Measurements from ENCODE around the gene HS3ST3B1.

Gene HS3ST3B1

GRCh38 chr17:14366199-14366598, 65.3 kb downstream of the HS3ST3B1 start:
- Histone ChIP-seq H3K4me1 (ENCODE audit: control insufficient read depth in 5 of 5, insufficient read depth in 5 of 5, low read length in 5 of 5) (no peaks in the 10 kb centered on the region), H3K27me3 (ENCODE audit: control insufficient read depth in 5 of 5, insufficient read depth in 4 of 5, low read length in 5 of 5) (no peaks in the 10 kb centered on the region), H3K9me3 (ENCODE audit: control insufficient read depth in 5 of 5, low read length in 5 of 5) (no peaks in the 10 kb centered on the region), H3K36me3 (ENCODE audit: control insufficient read depth in 5 of 5, insufficient read depth in 5 of 5, low read length in 5 of 5) (no peaks in the 10 kb centered on the region), H3K9ac (ENCODE audit: low read length in 5 of 5) (no peak overlapping the region), H3K4me3 (ENCODE audit: low read depth in 1 of 5, low read length in 5 of 5) (no peak overlapping the region), H3K27ac (ENCODE audit: low read depth, low read length) (no peak overlapping the region)

DNA sequence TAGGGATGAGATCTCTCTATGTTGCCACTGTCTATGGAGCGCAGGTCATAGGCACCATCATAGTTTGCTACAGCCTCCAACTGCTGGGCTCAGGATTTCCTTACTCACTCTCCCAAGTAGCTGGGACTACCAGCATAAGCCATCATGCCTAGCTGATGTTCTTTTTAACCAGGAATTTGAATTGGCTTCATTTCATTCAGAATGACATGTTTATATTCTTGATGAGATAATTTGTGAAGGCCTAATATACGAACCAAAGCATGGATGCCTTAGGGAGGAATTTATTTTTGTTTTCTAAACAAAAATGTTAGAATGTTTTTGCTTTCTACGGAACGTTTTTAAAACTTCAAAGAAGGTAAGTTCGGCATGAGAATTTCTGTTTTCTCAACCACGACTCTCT, 71.6 kb downstream of the HS3ST3B1 start:
- Histone ChIP-seq H3K36me3 (ENCODE audit: control insufficient read depth in 5 of 5, insufficient read depth in 5 of 5, low read length in 5 of 5) (no peaks in the 10 kb centered on the region), H3K27me3 (ENCODE audit: control insufficient read depth in 5 of 5, insufficient read depth in 4 of 5, low read length in 5 of 5) (peaks cover 0 to 2% (median 0%) of the 10 kb centered on the region in 5 donors), H3K9ac (ENCODE audit: low read length in 5 of 5) (no peak overlapping the region), H3K9me3 (ENCODE audit: control insufficient read depth in 5 of 5, low read length in 5 of 5) (no peaks in the 10 kb centered on the region), H3K4me1 (ENCODE audit: control insufficient read depth in 5 of 5, insufficient read depth in 5 of 5, low read length in 5 of 5) (no peaks in the 10 kb centered on the region), H3K27ac (ENCODE audit: low read depth, low read length) (no peak overlapping the region), H3K4me3 (ENCODE audit: low read depth in 1 of 5, low read length in 5 of 5) (no peak overlapping the region)

DNA sequence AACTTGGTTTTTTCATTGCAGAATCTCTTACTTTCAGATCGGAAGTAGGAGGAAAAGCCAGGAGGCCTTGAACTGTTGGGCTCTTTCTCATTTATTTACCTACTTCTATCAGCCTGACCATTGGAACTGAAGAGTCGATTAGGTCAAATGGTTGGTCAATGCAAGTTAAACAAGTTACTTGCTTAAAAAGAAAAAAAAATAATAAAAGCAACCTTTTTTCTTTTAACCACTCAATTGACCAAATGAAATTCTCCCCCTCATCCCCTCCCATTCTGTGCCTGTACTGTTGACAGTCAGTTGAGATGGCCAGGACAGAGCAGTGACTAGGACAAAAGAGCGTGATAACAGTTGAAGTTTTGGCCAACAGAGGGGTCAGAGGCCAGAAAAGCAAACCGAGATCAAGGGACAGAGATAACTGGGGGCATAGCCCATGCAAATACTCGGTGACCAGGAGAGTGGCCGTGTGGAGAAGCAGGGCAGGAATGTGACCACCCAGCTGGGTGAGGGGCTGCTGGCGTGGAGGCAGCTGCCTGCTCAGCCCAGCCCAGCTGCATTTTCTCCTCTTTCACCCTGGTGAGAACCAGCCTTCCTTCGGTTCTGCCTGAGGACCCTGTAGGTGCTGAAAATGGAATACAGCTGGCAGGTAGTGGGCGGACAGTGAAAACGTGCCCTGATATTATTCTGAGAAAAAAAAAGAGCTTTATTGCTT, 72.2 kb downstream of the HS3ST3B1 start:
- Histone ChIP-seq H3K27ac (ENCODE audit: low read depth, low read length) (no peak overlapping the region), H3K36me3 (ENCODE audit: control insufficient read depth in 5 of 5, insufficient read depth in 5 of 5, low read length in 5 of 5) (no peaks in the 10 kb centered on the region), H3K4me1 (ENCODE audit: control insufficient read depth in 5 of 5, insufficient read depth in 5 of 5, low read length in 5 of 5) (no peaks in the 10 kb centered on the region), H3K9me3 (ENCODE audit: control insufficient read depth in 5 of 5, low read length in 5 of 5) (no peaks in the 10 kb centered on the region), H3K27me3 (ENCODE audit: control insufficient read depth in 5 of 5, insufficient read depth in 4 of 5, low read length in 5 of 5) (peaks cover 0 to 2% (median 0%) of the 10 kb centered on the region in 5 donors), H3K9ac (ENCODE audit: low read length in 5 of 5) (no peak overlapping the region), H3K4me3 (ENCODE audit: low read depth in 1 of 5, low read length in 5 of 5) (no peak overlapping the region)

GRCh38 chr17:14373614-14374259, 72.9 kb downstream of the HS3ST3B1 start:
- no peak overlapping the region for H3K9ac ChIP-seq (ENCODE audit: low read length in 5 of 5)
- H3K36me3 ChIP-seq (ENCODE audit: control insufficient read depth in 5 of 5, insufficient read depth in 5 of 5, low read length in 5 of 5) = no peaks in the 10 kb centered on the region
- H3K27ac ChIP-seq (ENCODE audit: low read depth, low read length) = no peak overlapping the region
- peaks cover 0 to 2% (median 0%) of the 10 kb centered on the region in 5 donors for H3K27me3 ChIP-seq (ENCODE audit: control insufficient read depth in 5 of 5, insufficient read depth in 4 of 5, low read length in 5 of 5)
- no peaks in the 10 kb centered on the region for H3K4me1 ChIP-seq (ENCODE audit: control insufficient read depth in 5 of 5, insufficient read depth in 5 of 5, low read length in 5 of 5)
- H3K9me3 ChIP-seq (ENCODE audit: control insufficient read depth in 5 of 5, low read length in 5 of 5) = no peaks in the 10 kb centered on the region
- no peak overlapping the region for H3K4me3 ChIP-seq (ENCODE audit: low read depth in 1 of 5, low read length in 5 of 5)

- no peaks in the 10 kb centered on the region for H3K9me3 ChIP-seq (ENCODE audit: control insufficient read depth in 5 of 5, low read length in 5 of 5)
- no peaks in the 10 kb centered on the region for H3K4me1 ChIP-seq (ENCODE audit: control insufficient read depth in 5 of 5, insufficient read depth in 5 of 5, low read length in 5 of 5)
- no peaks in the 10 kb centered on the region for H3K36me3 ChIP-seq (ENCODE audit: control insufficient read depth in 5 of 5, insufficient read depth in 5 of 5, low read length in 5 of 5)
- no peak overlapping the region for H3K4me3 ChIP-seq (ENCODE audit: low read depth in 1 of 5, low read length in 5 of 5)
- no peak overlapping the region for H3K9ac ChIP-seq (ENCODE audit: low read length in 5 of 5)
- H3K27me3 ChIP-seq (ENCODE audit: control insufficient read depth in 5 of 5, insufficient read depth in 4 of 5, low read length in 5 of 5) = peaks cover 0 to 2% (median 0%) of the 10 kb centered on the region in 5 donors
- no peak overlapping the region for H3K27ac ChIP-seq (ENCODE audit: low read depth, low read length)
These were observed 73.4 kb downstream of the HS3ST3B1 start for GRCh38 chr17:14374268-14374667.

DNA sequence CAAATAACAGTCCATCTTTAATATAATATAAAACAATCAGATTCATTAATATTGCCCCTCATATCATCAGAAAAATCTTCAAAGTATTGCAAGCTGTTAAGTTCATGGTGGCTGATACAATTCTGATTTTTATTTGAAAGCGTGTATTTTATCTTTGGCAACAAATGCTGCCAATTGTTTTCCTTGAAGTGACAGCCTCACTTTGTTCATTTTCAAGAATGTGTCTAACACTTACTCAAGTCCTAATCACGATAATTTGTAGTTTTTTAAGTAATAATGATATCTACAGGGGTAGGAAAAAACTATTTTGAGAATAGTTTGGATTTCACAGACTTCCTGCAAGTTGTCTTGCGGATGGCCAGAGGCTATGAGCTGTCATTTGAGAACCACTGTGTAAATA, 75.8 kb downstream of the HS3ST3B1 start:
- Histone ChIP-seq H3K27ac (ENCODE audit: low read depth, low read length) (no peak overlapping the region), H3K36me3 (ENCODE audit: control insufficient read depth in 5 of 5, insufficient read depth in 5 of 5, low read length in 5 of 5) (no peaks in the 10 kb centered on the region), H3K9me3 (ENCODE audit: control insufficient read depth in 5 of 5, low read length in 5 of 5) (no peaks in the 10 kb centered on the region), H3K27me3 (ENCODE audit: control insufficient read depth in 5 of 5, insufficient read depth in 4 of 5, low read length in 5 of 5) (peaks cover 0 to 2% (median 0%) of the 10 kb centered on the region in 5 donors), H3K4me1 (ENCODE audit: control insufficient read depth in 5 of 5, insufficient read depth in 5 of 5, low read length in 5 of 5) (no peaks in the 10 kb centered on the region), H3K9ac (ENCODE audit: low read length in 5 of 5) (no peak overlapping the region), H3K4me3 (ENCODE audit: low read depth in 1 of 5, low read length in 5 of 5) (no peak overlapping the region)

GRCh38 chr17:14381606-14382005, 80.7 kb downstream of the HS3ST3B1 start:
- no peak overlapping the region for H3K4me3 ChIP-seq (ENCODE audit: low read depth in 1 of 5, low read length in 5 of 5)
- no peaks in the 10 kb centered on the region for H3K9me3 ChIP-seq (ENCODE audit: control insufficient read depth in 5 of 5, low read length in 5 of 5)
- H3K9ac ChIP-seq (ENCODE audit: low read length in 5 of 5) = no peak overlapping the region
- no peaks in the 10 kb centered on the region for H3K27me3 ChIP-seq (ENCODE audit: control insufficient read depth in 5 of 5, insufficient read depth in 4 of 5, low read length in 5 of 5)
- H3K27ac ChIP-seq (ENCODE audit: low read depth, low read length) = no peak overlapping the region
- H3K4me1 ChIP-seq (ENCODE audit: control insufficient read depth in 5 of 5, insufficient read depth in 5 of 5, low read length in 5 of 5) = no peaks in the 10 kb centered on the region
- no peaks in the 10 kb centered on the region for H3K36me3 ChIP-seq (ENCODE audit: control insufficient read depth in 5 of 5, insufficient read depth in 5 of 5, low read length in 5 of 5)

- no peaks in the 10 kb centered on the region for H3K4me1 ChIP-seq (ENCODE audit: control insufficient read depth in 5 of 5, insufficient read depth in 5 of 5, low read length in 5 of 5)
- H3K9me3 ChIP-seq (ENCODE audit: control insufficient read depth in 5 of 5, low read length in 5 of 5) = peaks cover 4 to 6% (median 5%) of the 10 kb centered on the region in 5 donors
- no peaks in the 10 kb centered on the region for H3K27me3 ChIP-seq (ENCODE audit: control insufficient read depth in 5 of 5, insufficient read depth in 4 of 5, low read length in 5 of 5)
- no peak overlapping the region for H3K4me3 ChIP-seq (ENCODE audit: low read depth in 1 of 5, low read length in 5 of 5)
- no peak overlapping the region for H3K9ac ChIP-seq (ENCODE audit: low read length in 5 of 5)
- no peaks in the 10 kb centered on the region for H3K36me3 ChIP-seq (ENCODE audit: control insufficient read depth in 5 of 5, insufficient read depth in 5 of 5, low read length in 5 of 5)
- no peak overlapping the region for H3K27ac ChIP-seq (ENCODE audit: low read depth, low read length)
These were observed 86.2 kb downstream of the HS3ST3B1 start for GRCh38 chr17:14387036-14387435.

- Histone ChIP-seq H3K27me3 (ENCODE audit: control insufficient read depth in 5 of 5, insufficient read depth in 4 of 5, low read length in 5 of 5) (no peaks in the 10 kb centered on the region), H3K9ac (ENCODE audit: low read length in 5 of 5) (no peak overlapping the region), H3K36me3 (ENCODE audit: control insufficient read depth in 5 of 5, insufficient read depth in 5 of 5, low read length in 5 of 5) (no peaks in the 10 kb centered on the region), H3K27ac (ENCODE audit: low read depth, low read length) (no peak overlapping the region), H3K4me3 (ENCODE audit: low read depth in 1 of 5, low read length in 5 of 5) (no peak overlapping the region), H3K9me3 (ENCODE audit: control insufficient read depth in 5 of 5, low read length in 5 of 5) (peaks cover 4 to 13% (median 6%) of the 10 kb centered on the region in 5 donors), H3K4me1 (ENCODE audit: control insufficient read depth in 5 of 5, insufficient read depth in 5 of 5, low read length in 5 of 5) (no peaks in the 10 kb centered on the region)
These were observed 88.8 kb downstream of the HS3ST3B1 start for GRCh38 chr17:14389681-14390080.

DNA sequence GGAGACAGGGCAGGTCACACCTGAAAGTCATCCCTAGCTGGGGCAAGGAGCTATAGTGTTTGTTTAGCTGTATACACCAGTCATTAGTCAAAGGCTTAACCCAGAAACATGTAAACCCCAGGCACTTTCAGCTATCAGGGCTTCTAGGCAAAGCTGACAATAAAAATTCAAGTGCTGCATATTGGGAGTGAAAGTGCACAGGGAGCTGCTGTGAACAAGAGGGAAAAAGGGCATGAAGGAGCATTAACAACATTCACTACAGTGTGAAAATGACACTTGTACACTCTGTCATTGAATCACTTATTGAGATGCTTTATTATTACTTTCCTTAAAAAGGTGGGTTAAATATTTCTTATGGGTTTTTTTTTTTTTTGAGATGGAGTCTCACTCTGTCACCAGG, 92.8 kb downstream of the HS3ST3B1 start:
- no peak overlapping the region for H3K4me3 ChIP-seq (ENCODE audit: low read depth in 1 of 5, low read length in 5 of 5)
- H3K27ac ChIP-seq (ENCODE audit: low read depth, low read length) = no peak overlapping the region
- H3K4me1 ChIP-seq (ENCODE audit: control insufficient read depth in 5 of 5, insufficient read depth in 5 of 5, low read length in 5 of 5) = no peaks in the 10 kb centered on the region
- no peaks in the 10 kb centered on the region for H3K36me3 ChIP-seq (ENCODE audit: control insufficient read depth in 5 of 5, insufficient read depth in 5 of 5, low read length in 5 of 5)
- no peak overlapping the region for H3K9ac ChIP-seq (ENCODE audit: low read length in 5 of 5)
- H3K27me3 ChIP-seq (ENCODE audit: control insufficient read depth in 5 of 5, insufficient read depth in 4 of 5, low read length in 5 of 5) = no peaks in the 10 kb centered on the region
- peaks cover 4 to 13% (median 6%) of the 10 kb centered on the region in 5 donors for H3K9me3 ChIP-seq (ENCODE audit: control insufficient read depth in 5 of 5, low read length in 5 of 5)
